ENCODE data around the gene L3HYPDH. TPM values are rescaled to one million over a fixed set of nuclear protein-coding genes. Genes with fewer than 3 reads are reported as not detected.

Gene L3HYPDH
- total and polyA plus RNA-seq, 2 donors (not counting 3 experiments of a cell fraction or from before 2014, with no cell fraction given), result 26.2 to 30.2 TPM

DNA sequence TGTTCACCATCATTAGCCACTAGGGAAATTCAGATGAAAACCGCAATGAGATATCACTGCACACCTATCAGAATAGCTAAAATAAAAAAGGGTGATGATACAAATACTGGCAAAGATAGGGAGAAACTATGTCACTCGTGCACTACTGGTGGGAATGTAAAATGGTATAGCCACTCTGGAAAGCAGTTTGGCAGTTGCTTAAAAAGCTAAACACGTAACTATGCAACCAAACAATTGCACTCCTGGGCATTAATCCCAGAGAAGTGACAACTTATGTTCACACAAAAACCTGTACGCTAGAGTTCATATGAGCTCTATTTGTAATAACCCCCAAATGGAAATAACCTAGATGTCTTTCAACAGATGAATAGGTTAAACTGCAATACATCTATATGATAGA lies 54.4 kb downstream of the L3HYPDH start:
- Histone ChIP-seq H3K9ac (replicated peaks; ENCODE audit: extremely low read depth, insufficient read depth, low read length) (no peak overlapping the region), H3K9me1 (replicated peaks; ENCODE audit: control insufficient read depth, extremely low read depth, insufficient read depth, low read length) (no peaks in the 10 kb centered on the region), H3K27me3 (ENCODE audit: control insufficient read depth in 2 of 2, insufficient read depth in 2 of 2, low read length in 2 of 2) (no peaks in the 10 kb centered on the region), H3K4me1 (ENCODE audit: control insufficient read depth, extremely low read depth, insufficient read depth, low read length) (peaks cover 11% of the 10 kb centered on the region), H3K36me3 (ENCODE audit: control insufficient read depth in 2 of 2, extremely low read depth in 1 of 2, insufficient read depth in 2 of 2, low read length in 2 of 2) (no peaks in the 10 kb centered on the region), H3K79me2 (ENCODE audit: control insufficient read depth, insufficient read depth, low read length) (no peaks in the 10 kb centered on the region), H3K4me3 (replicated peaks in 1 of 3; ENCODE audit: insufficient read depth in 1 of 3, low read depth in 1 of 3, low read length in 3 of 3) (no peak overlapping the region), H4K20me1 (replicated peaks; ENCODE audit: control insufficient read depth, extremely low read depth, insufficient read depth, low read length) (no peaks in the 10 kb centered on the region), H2AFZ (ENCODE audit: low read depth, low read length) (no peak overlapping the region), H3K4me2 (ENCODE audit: insufficient read depth, low read length) (no peak overlapping the region), H3K9me3 (replicated peaks; ENCODE audit: control insufficient read depth, insufficient read depth, low read length) (no peaks in the 10 kb centered on the region), H3K27ac (ENCODE audit: insufficient read depth, low read depth, low read length) (no peak overlapping the region)
- no peak for DNase-seq (ENCODE audit: low read depth, low spot score)
- FAIRE-seq, result no peak
- POLR2A ChIA-PET, result no interaction called here
- no TSS peak for BruUV-seq (replicated peaks)
- CTCF ChIA-PET, result interaction anchor here (0.8 to 2.6 kb wide), 8 partner anchors 9 to 297 kb away, joined by 3 to 18 read pairs (median 12); no protein-coding TSS in a partner anchor
- TF ChIP-seq POLR2AphosphoS5 (IDR thresholded peaks at IDR 0.05; ENCODE audit: insufficient read depth, low read depth, low read length) (no peak), FOS (IDR thresholded peaks at IDR 0.05; ENCODE audit: borderline replicate concordance, insufficient read depth, low read length) (no peak)
- TF ChIP-seq, protein P1, sequence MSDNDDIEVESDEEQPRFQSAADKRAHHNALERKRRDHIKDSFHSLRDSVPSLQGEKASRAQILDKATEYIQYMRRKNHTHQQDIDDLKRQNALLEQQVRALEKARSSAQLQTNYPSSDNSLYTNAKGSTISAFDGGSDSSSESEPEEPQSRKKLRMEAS (IDR thresholded peaks at IDR 0.05; ENCODE audit: insufficient read depth, insufficient read length), result no peak
- TF ChIP-seq, protein P2, sequence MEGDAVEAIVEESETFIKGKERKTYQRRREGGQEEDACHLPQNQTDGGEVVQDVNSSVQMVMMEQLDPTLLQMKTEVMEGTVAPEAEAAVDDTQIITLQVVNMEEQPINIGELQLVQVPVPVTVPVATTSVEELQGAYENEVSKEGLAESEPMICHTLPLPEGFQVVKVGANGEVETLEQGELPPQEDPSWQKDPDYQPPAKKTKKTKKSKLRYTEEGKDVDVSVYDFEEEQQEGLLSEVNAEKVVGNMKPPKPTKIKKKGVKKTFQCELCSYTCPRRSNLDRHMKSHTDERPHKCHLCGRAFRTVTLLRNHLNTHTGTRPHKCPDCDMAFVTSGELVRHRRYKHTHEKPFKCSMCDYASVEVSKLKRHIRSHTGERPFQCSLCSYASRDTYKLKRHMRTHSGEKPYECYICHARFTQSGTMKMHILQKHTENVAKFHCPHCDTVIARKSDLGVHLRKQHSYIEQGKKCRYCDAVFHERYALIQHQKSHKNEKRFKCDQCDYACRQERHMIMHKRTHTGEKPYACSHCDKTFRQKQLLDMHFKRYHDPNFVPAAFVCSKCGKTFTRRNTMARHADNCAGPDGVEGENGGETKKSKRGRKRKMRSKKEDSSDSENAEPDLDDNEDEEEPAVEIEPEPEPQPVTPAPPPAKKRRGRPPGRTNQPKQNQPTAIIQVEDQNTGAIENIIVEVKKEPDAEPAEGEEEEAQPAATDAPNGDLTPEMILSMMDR (IDR thresholded peaks at IDR 0.05; ENCODE audit: extremely low read depth in 1 of 2, insufficient read depth in 1 of 2, low read depth in 1 of 2, low read length in 2 of 2), result no peak
- intact Hi-C loops (cut with micrococcal nuclease), result no loop called here
- dilution Hi-C loops (cut with MboI; ENCODE audit: extremely low pct_ligation_motif_present, low sequenced_read_pairs), result no loop called here

DNA sequence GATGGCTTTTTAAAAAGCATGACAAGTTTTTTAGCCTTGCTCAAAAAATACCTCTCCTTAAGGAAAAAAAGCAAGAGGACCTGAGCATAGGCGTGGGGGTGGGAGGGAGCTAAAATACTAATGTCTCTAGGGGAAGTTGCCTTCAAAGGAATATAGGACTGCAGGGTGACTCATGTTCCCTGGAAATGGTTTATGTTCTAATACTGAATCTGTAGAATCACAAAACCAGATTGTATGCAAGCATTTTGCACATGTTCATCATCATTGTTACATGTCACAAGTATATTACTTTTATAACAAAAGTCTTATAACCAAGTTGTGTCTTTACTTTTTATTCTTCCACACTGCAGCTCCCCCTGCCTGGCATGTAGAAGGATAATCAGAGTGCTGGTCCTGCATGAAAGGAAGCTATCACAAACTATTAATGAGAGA lies 55.6 kb downstream of the L3HYPDH start:
- CTCF ChIA-PET, result interaction anchor here (0.7 to 2.6 kb wide), 27 partner anchors 9 to 927 kb away, joined by 3 to 18 read pairs (median 5); partner anchors contain the start of gene DAAM1
- peak; percentile 53 for DNase-seq (ENCODE audit: low read depth, low spot score)
- Histone ChIP-seq H3K9me3 (replicated peaks; ENCODE audit: control insufficient read depth, insufficient read depth, low read length) (no peaks in the 10 kb centered on the region), H3K9ac (replicated peaks; ENCODE audit: extremely low read depth, insufficient read depth, low read length) (no peak overlapping the region), H3K4me2 (ENCODE audit: insufficient read depth, low read length) (peak overlapping the region; percentile 19), H2AFZ (ENCODE audit: low read depth, low read length) (no peak overlapping the region), H3K27me3 (ENCODE audit: control insufficient read depth in 2 of 2, insufficient read depth in 2 of 2, low read length in 2 of 2) (no peaks in the 10 kb centered on the region), H3K79me2 (ENCODE audit: control insufficient read depth, insufficient read depth, low read length) (no peaks in the 10 kb centered on the region), H3K4me3 (replicated peaks in 1 of 3; ENCODE audit: insufficient read depth in 1 of 3, low read depth in 1 of 3, low read length in 3 of 3) (no peak overlapping the region), H4K20me1 (replicated peaks; ENCODE audit: control insufficient read depth, extremely low read depth, insufficient read depth, low read length) (no peaks in the 10 kb centered on the region), H3K9me1 (replicated peaks; ENCODE audit: control insufficient read depth, extremely low read depth, insufficient read depth, low read length) (no peaks in the 10 kb centered on the region), H3K4me1 (ENCODE audit: control insufficient read depth, extremely low read depth, insufficient read depth, low read length) (peaks cover 11% of the 10 kb centered on the region), H3K36me3 (ENCODE audit: control insufficient read depth in 2 of 2, extremely low read depth in 1 of 2, insufficient read depth in 2 of 2, low read length in 2 of 2) (no peaks in the 10 kb centered on the region), H3K27ac (ENCODE audit: insufficient read depth, low read depth, low read length) (no peak overlapping the region)
- TF ChIP-seq GATA2 (IDR thresholded peaks at IDR 0.05; ENCODE audit: insufficient read depth, insufficient read length, low read depth, low read length) (no peak), MYC (IDR thresholded peaks at IDR 0.05; ENCODE audit: low read depth, low read length) (no peak), EZH2 (IDR thresholded peaks at IDR 0.05; ENCODE audit: borderline replicate concordance, low read depth, low read length, severe bottlenecking) (no peak), POLR2A (IDR thresholded peaks at IDR 0.05; ENCODE audit: low read depth, low read length) (no peak), POLR2AphosphoS5 (IDR thresholded peaks at IDR 0.05; ENCODE audit: insufficient read depth, low read depth, low read length) (no peak), JUN (IDR thresholded peaks at IDR 0.05; ENCODE audit: borderline replicate concordance, insufficient read depth, insufficient read length, low read depth) (peak; percentile 54), FOS (IDR thresholded peaks at IDR 0.05; ENCODE audit: borderline replicate concordance, insufficient read depth, low read length) (peak; percentile 79)
- TF ChIP-seq, protein P2 (IDR thresholded peaks at IDR 0.05; ENCODE audit: extremely low read depth in 1 of 2, insufficient read depth in 1 of 2, low read depth in 1 of 2, low read length in 2 of 2), result peak; percentile 8 to 9
- TF ChIP-seq, protein P1 (IDR thresholded peaks at IDR 0.05; ENCODE audit: insufficient read depth, insufficient read length), result no peak
- POLR2A ChIA-PET, result no interaction called here
- no TSS peak for BruUV-seq (replicated peaks)
- dilution Hi-C loops (cut with MboI; ENCODE audit: extremely low pct_ligation_motif_present, low sequenced_read_pairs), result no loop called here
- intact Hi-C loops (cut with micrococcal nuclease), result no loop called here
- FAIRE-seq, result peak; percentile 33

Measured in endothelial cell of umbilical vein (primary cell).